ENCODE data around the gene SLAMF6. TPM values are rescaled to one million over a fixed set of nuclear protein-coding genes. Genes with fewer than 3 reads are reported as not detected.
"Not testable (repeated sequence)": the region's sequence is repeated elsewhere in the genome, so short reads cannot be mapped to it uniquely, and the experiment has no call there.

SLAMF6 gene
- total and polyA plus RNA-seq, 4 donors: 0.73 to 2.4 (median 2.1) TPM

DNA sequence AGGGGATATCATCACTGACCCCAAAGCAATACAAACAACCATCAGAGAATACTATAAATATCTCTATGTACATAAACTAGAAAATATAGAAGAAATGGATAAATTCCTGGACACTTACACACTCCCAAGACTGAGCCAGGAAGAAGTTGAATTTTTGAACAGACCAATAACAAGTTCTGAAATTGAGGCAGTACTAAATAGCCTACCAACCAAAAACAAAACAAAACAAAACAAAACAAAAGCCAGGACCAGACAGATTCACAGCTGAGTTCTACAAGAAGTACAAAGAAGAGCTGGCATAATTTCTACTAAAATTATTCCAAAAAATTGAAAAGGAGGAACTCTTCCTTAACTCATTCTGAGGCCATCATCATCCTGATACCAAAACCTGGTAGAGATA, 37.8 kb upstream of the SLAMF6 start:
- no peak overlapping the region for H3K4me3 ChIP-seq
- TF ChIP-seq, protein P1, sequence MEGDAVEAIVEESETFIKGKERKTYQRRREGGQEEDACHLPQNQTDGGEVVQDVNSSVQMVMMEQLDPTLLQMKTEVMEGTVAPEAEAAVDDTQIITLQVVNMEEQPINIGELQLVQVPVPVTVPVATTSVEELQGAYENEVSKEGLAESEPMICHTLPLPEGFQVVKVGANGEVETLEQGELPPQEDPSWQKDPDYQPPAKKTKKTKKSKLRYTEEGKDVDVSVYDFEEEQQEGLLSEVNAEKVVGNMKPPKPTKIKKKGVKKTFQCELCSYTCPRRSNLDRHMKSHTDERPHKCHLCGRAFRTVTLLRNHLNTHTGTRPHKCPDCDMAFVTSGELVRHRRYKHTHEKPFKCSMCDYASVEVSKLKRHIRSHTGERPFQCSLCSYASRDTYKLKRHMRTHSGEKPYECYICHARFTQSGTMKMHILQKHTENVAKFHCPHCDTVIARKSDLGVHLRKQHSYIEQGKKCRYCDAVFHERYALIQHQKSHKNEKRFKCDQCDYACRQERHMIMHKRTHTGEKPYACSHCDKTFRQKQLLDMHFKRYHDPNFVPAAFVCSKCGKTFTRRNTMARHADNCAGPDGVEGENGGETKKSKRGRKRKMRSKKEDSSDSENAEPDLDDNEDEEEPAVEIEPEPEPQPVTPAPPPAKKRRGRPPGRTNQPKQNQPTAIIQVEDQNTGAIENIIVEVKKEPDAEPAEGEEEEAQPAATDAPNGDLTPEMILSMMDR (IDR thresholded peaks at IDR 0.05; ENCODE audit: control extremely low read depth, extremely low read depth): no peak
- peaks cover 0 to 4% (median 0%) of the 10 kb centered on the region in 4 donors for H3K9me3 ChIP-seq (ENCODE audit: control insufficient read depth in 4 of 4, insufficient read depth in 3 of 4, low read length in 3 of 4)
- H3K4me1 ChIP-seq (ENCODE audit: control insufficient read depth in 5 of 5, insufficient read depth in 5 of 5, low read length in 5 of 5): peaks cover 0 to 10% (median 0%) of the 10 kb centered on the region in 5 donors
- no peaks in the 10 kb centered on the region for H3K36me3 ChIP-seq (ENCODE audit: control insufficient read depth in 4 of 4, insufficient read depth in 4 of 4, low read length in 4 of 4)
- DNase-seq (no peak), ATAC-seq (ENCODE audit: insufficient read depth, low FRiP score) (no peak)
- no peak overlapping the region for H3K27ac ChIP-seq (ENCODE audit: low read depth in 1 of 2, low read length in 1 of 2)
- no peak overlapping the region for H3K9ac ChIP-seq (ENCODE audit: insufficient read depth in 1 of 2, low read length in 2 of 2)
- H3K27me3 ChIP-seq (ENCODE audit: control insufficient read depth in 3 of 3, insufficient read depth in 3 of 3, low read length in 2 of 3): no peaks in the 10 kb centered on the region

DNA sequence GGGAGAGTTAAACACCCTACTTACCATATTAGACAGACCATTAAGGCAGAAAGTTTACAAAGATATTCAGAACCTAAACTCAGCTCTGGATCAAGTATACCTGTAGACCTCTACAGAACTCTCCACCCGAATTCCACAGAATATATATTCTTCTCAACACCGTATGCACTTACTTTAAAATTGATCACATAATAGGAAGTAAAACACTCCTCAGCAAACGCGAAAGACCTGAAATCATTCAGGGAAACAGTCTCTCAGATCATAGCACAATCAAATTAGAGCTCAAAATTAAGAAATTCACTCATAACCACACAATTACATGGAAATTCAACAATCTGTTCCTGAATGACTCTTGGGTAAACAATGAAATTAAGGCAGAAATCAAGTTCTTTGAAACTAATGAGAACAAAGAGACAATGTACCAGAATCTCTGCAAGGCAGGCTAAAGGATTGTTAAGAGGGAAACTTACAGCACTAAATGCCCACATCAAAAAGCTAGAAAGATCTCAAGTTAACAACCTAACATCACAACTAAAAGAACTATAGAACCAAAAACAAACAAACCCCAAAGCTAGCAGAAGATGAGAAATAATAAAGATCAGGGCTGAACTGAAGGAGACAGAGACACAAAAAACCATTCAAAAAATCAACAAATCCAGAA, 37.1 kb upstream of the SLAMF6 start:
- no peak overlapping the region for H3K9ac ChIP-seq (ENCODE audit: insufficient read depth in 1 of 2, low read length in 2 of 2)
- ATAC-seq (ENCODE audit: insufficient read depth, low FRiP score): no peak
- H3K4me1 ChIP-seq (ENCODE audit: control insufficient read depth in 5 of 5, insufficient read depth in 5 of 5, low read length in 5 of 5): peaks cover 0 to 3% (median 0%) of the 10 kb centered on the region in 5 donors
- 64 to 74% methylated on average over 4 of the region's 4 CpGs for WGBS, 2 donors
- H3K4me3 ChIP-seq: no peak overlapping the region
- no peaks in the 10 kb centered on the region for H3K36me3 ChIP-seq (ENCODE audit: control insufficient read depth in 4 of 4, insufficient read depth in 4 of 4, low read length in 4 of 4)
- H3K27ac ChIP-seq (ENCODE audit: low read depth in 1 of 2, low read length in 1 of 2): no peak overlapping the region
- TF ChIP-seq, protein P1 (IDR thresholded peaks at IDR 0.05; ENCODE audit: control extremely low read depth, extremely low read depth): no peak
- peaks cover 0 to 4% (median 0%) of the 10 kb centered on the region in 4 donors for H3K9me3 ChIP-seq (ENCODE audit: control insufficient read depth in 4 of 4, insufficient read depth in 3 of 4, low read length in 3 of 4)
- H3K27me3 ChIP-seq (ENCODE audit: control insufficient read depth in 3 of 3, insufficient read depth in 3 of 3, low read length in 2 of 3): no peaks in the 10 kb centered on the region
- DNase-seq: no peak

DNA sequence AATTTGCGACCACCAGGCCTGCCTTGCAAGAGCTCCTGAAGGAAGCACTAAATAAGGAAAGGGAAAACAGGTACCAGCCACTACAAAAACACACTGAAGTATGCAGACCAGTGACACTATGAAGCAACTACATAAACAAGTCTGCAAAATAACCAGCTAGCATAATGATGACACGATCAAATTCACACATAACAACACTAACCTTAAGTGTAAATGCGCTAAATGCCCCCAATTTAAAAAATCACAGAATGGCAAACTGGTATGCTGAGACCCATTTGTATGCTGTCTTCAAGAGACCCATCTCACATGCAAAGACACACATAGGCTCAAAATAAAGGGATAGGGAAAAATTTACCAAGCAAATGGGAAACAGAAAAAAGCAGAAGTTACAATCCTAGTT, 36.4 kb upstream of the SLAMF6 start:
- H3K9me3 ChIP-seq (ENCODE audit: control insufficient read depth in 4 of 4, insufficient read depth in 3 of 4, low read length in 3 of 4); H3K9ac ChIP-seq (ENCODE audit: insufficient read depth in 1 of 2, low read length in 2 of 2); H3K4me1 ChIP-seq (ENCODE audit: control insufficient read depth in 5 of 5, insufficient read depth in 5 of 5, low read length in 5 of 5); ATAC-seq (ENCODE audit: insufficient read depth, low FRiP score); H3K27ac ChIP-seq (ENCODE audit: low read depth in 1 of 2, low read length in 1 of 2); H3K36me3 ChIP-seq (ENCODE audit: control insufficient read depth in 4 of 4, insufficient read depth in 4 of 4, low read length in 4 of 4); DNase-seq; H3K27me3 ChIP-seq (ENCODE audit: control insufficient read depth in 3 of 3, insufficient read depth in 3 of 3, low read length in 2 of 3); H3K4me3 ChIP-seq: not testable (repeated sequence)
- WGBS, 2 donors: 70 to 92% methylated on average over 3 of the region's 3 CpGs

DNA sequence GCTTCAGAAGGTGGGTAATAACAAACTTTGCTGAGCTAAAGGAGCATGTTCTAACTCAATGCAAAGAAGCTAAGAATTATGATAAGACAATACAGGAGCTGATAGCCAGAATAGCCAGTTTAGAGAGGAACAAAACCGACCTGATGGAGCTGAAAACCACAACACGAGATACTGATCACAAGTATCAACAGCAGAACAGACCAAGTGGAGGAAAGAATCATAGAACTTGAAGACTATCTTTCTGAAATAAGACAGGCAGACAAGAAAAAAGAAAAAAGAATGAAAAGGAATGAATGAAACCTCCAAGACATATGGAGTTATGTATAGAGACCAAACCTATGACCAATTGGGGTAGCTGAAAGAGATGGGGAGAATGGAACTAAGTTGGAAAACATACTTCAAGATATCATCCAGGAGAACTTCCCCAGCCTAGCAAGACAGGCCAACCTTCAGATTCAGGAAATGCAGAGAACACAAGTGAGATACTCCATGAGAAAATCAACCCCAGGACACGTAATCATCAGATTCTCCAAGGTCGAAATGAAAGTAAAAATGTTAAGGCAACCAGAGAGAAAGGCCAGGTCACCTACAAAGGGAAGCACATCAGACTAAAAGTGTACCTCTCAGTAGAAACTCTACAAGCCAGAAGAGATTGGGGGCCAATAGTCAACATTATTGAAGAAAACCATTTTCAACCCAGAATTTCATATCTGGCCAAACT, 35.8 kb upstream of the SLAMF6 start:
- TF ChIP-seq, protein P1 (IDR thresholded peaks at IDR 0.05; ENCODE audit: control extremely low read depth, extremely low read depth): no peak
- ATAC-seq (ENCODE audit: insufficient read depth, low FRiP score): no peak
- H3K27ac ChIP-seq (ENCODE audit: low read depth in 1 of 2, low read length in 1 of 2): no peak overlapping the region

More for the DNA sequence above, 35.8 kb upstream of the SLAMF6 start:
- H3K9me3 ChIP-seq (ENCODE audit: control insufficient read depth in 4 of 4, insufficient read depth in 3 of 4, low read length in 3 of 4): peaks cover 0 to 4% (median 0%) of the 10 kb centered on the region in 4 donors
- no peak overlapping the region for H3K4me3 ChIP-seq
- no peaks in the 10 kb centered on the region for H3K27me3 ChIP-seq (ENCODE audit: control insufficient read depth in 3 of 3, insufficient read depth in 3 of 3, low read length in 2 of 3)
- no peaks in the 10 kb centered on the region for H3K36me3 ChIP-seq (ENCODE audit: control insufficient read depth in 4 of 4, insufficient read depth in 4 of 4, low read length in 4 of 4)
- no peak overlapping the region for H3K9ac ChIP-seq (ENCODE audit: insufficient read depth in 1 of 2, low read length in 2 of 2)
- DNase-seq: no peak
- WGBS, 2 donors: 81 to 84% methylated on average over 4 of the region's 4 CpGs
- no peaks in the 10 kb centered on the region for H3K4me1 ChIP-seq (ENCODE audit: control insufficient read depth in 5 of 5, insufficient read depth in 5 of 5, low read length in 5 of 5)
